ENCODE results near the gene RBFOX1. TPM values are rescaled to one million over a fixed set of nuclear protein-coding genes. Genes with fewer than 3 reads are reported as not detected.

Gene RBFOX1
- total RNA-seq, 1 donor from 2014 or later = not detected

DNA sequence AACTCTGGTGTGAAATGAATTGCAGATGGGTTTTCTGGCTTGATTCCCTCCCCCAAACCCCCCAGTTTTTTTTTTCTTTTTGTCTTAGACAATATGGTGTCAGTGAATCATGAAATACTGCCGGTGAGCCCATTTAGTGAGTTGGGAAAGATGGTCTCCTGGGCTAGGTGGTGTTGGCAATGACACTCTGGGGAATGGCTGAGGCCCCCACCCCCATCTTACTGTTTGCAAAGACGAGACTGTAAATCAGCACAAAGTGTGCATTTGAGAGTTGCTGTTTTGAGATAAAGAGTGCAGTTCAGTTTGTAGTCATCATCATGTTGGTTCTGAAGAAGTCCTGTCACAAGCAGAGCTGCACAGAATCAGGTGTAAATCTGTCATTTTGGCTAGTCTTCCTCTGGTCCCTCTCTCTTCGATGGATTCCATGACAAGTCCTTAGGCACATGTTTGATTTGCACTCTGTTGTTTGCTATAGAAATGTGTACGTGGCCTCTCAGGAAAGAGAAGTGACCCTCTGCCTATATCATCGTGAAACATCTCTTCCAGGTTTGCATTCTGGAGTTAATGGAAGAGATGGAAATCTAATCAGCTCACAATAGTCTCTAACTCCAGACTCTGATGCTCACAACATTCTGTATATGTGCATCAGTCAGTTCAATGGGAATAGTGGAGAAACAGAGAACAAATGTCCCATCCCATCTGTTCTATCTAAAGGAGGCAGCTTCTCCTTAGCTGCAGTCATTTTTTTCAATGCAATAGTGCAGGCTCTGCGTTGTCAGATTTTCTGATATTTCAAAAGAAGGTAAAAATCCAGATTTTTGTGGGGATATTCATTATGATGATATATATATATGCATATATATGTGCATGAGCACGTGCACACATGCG, 34.6 kb downstream of the RBFOX1 start:
- TF ChIP-seq, protein P1, sequence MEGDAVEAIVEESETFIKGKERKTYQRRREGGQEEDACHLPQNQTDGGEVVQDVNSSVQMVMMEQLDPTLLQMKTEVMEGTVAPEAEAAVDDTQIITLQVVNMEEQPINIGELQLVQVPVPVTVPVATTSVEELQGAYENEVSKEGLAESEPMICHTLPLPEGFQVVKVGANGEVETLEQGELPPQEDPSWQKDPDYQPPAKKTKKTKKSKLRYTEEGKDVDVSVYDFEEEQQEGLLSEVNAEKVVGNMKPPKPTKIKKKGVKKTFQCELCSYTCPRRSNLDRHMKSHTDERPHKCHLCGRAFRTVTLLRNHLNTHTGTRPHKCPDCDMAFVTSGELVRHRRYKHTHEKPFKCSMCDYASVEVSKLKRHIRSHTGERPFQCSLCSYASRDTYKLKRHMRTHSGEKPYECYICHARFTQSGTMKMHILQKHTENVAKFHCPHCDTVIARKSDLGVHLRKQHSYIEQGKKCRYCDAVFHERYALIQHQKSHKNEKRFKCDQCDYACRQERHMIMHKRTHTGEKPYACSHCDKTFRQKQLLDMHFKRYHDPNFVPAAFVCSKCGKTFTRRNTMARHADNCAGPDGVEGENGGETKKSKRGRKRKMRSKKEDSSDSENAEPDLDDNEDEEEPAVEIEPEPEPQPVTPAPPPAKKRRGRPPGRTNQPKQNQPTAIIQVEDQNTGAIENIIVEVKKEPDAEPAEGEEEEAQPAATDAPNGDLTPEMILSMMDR (conservative IDR thresholded peaks at IDR 0.05; ENCODE audit: low read depth, low read length) = no peak
- DNase-seq (ENCODE audit: low read depth) = no peak
- no peak overlapping the region for H3K4me3 ChIP-seq (ENCODE audit: low read depth, low read length)

DNA sequence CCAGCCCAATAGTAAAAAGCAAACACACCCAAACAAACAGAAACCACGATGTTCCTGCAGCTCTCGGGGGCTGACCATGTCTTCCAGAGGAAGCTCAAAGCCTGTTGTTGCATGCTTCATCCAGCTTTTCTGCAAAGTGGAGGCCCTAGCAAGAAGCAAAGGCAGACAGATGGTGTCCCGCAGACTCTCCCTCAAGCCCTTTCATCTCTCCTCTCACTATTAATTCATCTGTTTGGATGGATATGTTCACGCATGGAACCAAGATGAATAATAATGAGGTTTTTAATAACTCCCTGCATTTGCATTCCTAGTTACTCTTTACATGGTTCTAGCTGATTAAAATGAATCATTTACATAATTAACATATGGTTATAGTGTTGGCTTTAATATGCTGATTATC, 36.6 kb downstream of the RBFOX1 start:
- H3K4me3 ChIP-seq (ENCODE audit: low read depth, low read length) = no peak overlapping the region
- TF ChIP-seq, protein P1 (conservative IDR thresholded peaks at IDR 0.05; ENCODE audit: low read depth, low read length) = no peak

DNA sequence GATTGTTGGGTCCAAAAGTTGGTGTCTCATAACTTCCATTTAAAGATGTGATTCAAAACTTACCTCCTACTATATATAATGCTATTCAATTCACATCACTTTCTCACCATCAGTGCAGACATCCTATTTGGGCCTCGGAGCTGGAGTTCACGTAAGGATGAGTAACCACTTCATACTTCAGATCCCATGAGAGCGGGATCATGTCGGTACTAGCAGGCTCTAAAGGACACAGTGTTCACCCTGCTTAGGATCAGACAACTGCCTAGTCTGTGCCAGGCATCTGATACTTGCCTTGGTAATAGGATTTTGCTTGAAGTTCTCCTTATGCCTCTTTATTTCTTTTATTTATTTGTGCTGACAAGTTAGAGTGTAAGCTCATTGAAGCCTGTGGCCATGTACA, 39.5 kb downstream of the RBFOX1 start:
- no peak for DNase-seq (ENCODE audit: low read depth)
- H3K4me3 ChIP-seq (ENCODE audit: low read depth, low read length) = no peak overlapping the region
- TF ChIP-seq, protein P1 (conservative IDR thresholded peaks at IDR 0.05; ENCODE audit: low read depth, low read length) = no peak

More for the DNA sequence above, 36.6 kb downstream of the RBFOX1 start:
- DNase-seq (ENCODE audit: low read depth) = no peak

DNA sequence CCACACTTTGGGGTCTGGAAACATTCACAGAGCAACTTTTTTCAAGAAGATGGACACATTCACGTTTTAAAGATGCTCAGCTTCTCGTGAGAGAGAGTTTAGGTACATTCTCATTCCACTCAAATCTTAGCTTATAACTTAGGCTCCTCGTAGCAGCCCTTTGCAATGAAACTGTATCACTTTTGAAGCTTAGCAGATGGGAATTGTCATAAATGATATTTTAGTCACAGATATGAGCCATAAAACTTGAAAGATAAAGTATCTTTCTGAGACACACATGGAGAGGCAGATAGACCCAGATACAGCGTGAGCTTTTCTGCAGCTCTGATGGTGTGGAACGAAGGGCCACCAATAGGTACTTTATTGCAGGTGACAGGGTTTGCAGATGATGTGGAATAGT, 41.1 kb downstream of the RBFOX1 start:
- TF ChIP-seq, protein P1 (conservative IDR thresholded peaks at IDR 0.05; ENCODE audit: low read depth, low read length) = no peak
- H3K4me3 ChIP-seq (ENCODE audit: low read depth, low read length) = no peak overlapping the region
- DNase-seq (ENCODE audit: low read depth) = no peak

DNA sequence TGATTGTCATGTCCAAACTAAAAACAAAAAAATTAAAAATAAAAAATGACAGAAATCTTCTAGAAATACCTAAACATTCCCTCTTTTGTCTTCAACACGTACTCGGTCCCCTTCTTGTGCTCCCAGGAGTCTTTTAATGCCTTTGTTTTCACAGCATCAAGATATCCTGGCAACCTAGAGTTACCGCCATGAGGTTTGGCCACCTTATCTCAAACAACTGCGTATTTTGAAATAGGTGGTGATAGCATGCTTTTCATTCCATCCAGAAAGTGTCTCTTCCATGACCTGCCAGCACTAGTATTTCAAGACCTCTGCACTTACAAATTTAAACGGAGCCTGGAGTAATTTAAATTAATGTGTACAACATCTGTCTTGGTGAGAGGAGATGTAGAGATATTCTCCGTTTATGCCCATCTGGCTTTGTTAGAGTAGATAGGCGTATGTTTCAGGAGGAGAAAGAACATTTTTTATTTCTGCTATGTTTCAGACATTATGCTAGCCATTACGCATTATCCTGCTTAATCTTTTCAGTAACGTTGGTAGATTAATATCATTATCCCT, 42.0 kb downstream of the RBFOX1 start:
- no peak for DNase-seq (ENCODE audit: low read depth)
- TF ChIP-seq, protein P1 (conservative IDR thresholded peaks at IDR 0.05; ENCODE audit: low read depth, low read length) = no peak
- no peak overlapping the region for H3K4me3 ChIP-seq (ENCODE audit: low read depth, low read length)

DNA sequence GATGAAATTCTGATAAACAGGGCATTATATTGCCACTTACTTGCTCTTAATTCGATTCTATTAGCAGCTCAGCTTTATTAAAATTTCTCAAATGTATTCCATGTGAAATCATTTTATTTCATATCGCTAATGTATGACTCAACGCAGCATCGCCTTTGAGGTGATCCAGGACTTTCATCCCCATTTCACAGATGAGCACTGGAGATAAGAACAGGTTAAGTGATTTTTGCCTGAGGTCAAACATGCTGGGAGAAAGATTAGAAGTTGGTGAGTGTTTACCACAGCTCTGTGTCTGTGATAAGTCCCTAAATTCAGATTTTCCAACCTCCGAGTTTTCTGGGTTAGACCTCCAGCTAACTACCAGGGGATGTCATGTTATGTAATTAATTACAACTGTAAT, 43.6 kb downstream of the RBFOX1 start:
- TF ChIP-seq, protein P1 (conservative IDR thresholded peaks at IDR 0.05; ENCODE audit: low read depth, low read length) = no peak
- no peak overlapping the region for H3K4me3 ChIP-seq (ENCODE audit: low read depth, low read length)
- DNase-seq (ENCODE audit: low read depth) = no peak

All from epithelial cell of proximal tubule (primary cell).